Measurements from ENCODE around the gene STRADA.

DNA sequence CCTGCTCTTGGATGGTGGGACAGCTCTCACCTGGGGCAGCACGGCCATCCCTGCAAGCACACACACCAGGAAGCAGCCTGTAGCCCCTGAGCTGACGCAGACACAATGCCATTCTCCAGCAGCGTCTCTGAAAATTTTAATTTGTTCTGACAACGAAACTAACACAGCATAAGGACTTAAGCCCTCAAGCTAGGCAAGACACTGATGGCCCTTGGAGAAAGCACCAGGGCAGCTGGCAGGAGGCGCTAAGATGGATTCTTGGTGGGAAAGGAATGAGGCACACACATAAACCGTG, 38.9 kb downstream of the STRADA start:
- TF ChIP-seq, protein P1, sequence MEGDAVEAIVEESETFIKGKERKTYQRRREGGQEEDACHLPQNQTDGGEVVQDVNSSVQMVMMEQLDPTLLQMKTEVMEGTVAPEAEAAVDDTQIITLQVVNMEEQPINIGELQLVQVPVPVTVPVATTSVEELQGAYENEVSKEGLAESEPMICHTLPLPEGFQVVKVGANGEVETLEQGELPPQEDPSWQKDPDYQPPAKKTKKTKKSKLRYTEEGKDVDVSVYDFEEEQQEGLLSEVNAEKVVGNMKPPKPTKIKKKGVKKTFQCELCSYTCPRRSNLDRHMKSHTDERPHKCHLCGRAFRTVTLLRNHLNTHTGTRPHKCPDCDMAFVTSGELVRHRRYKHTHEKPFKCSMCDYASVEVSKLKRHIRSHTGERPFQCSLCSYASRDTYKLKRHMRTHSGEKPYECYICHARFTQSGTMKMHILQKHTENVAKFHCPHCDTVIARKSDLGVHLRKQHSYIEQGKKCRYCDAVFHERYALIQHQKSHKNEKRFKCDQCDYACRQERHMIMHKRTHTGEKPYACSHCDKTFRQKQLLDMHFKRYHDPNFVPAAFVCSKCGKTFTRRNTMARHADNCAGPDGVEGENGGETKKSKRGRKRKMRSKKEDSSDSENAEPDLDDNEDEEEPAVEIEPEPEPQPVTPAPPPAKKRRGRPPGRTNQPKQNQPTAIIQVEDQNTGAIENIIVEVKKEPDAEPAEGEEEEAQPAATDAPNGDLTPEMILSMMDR (IDR thresholded peaks at IDR 0.05 in 2 of 3, conservative IDR thresholded peaks at IDR 0.05 in 1 of 3; ENCODE audit: insufficient read depth in 2 of 3, low read depth in 1 of 3, low read length in 3 of 3) = no peak
- TF ChIP-seq EP300 (IDR thresholded peaks at IDR 0.05; ENCODE audit: low read length) (no peak), ZBTB1 (CRISPR knock-in tag; IDR thresholded peaks at IDR 0.05; ENCODE audit: borderline replicate concordance, low read depth) (no peak), POLR2AphosphoS2 (IDR thresholded peaks at IDR 0.05; ENCODE audit: low read length) (no peak), ZNF184 (CRISPR knock-in tag; IDR thresholded peaks at IDR 0.05) (no peak), NR4A1 (CRISPR knock-in tag; IDR thresholded peaks at IDR 0.05) (no peak), NR4A1 (tag; IDR thresholded peaks at IDR 0.05) (no peak)

Measured in K562 (cell line).